Trophoblast cell (in vitro differentiated cells and primary cell): ENCODE results near the gene ERGIC1.

Source experiments
- DNase-seq, 2 donors: peaks; one replicate each; pipeline ENCODE4 v3.0.0-alpha.2; 2016
- H2AFZ ChIP-seq: 2 replicates; pipeline ENCODE4 v1.6.1; 2013; ENCODE audit warnings: low read length, moderate library complexity, mild to moderate bottlenecking; ENCODE audit not compliant: insufficient read depth, poor library complexity
- H2AK5ac ChIP-seq: 2 replicates; pipeline ENCODE4 v1.6.1; 2013; ENCODE audit warnings: mild to moderate bottlenecking, low read length
- H2BK120ac ChIP-seq: 2 replicates; pipeline ENCODE4 v1.6.1; 2013; ENCODE audit warnings: low read length, mild to moderate bottlenecking, moderate library complexity; ENCODE audit not compliant: insufficient read depth, poor library complexity
- H2BK12ac ChIP-seq: 2 replicates; pipeline ENCODE4 v1.6.1; 2013; ENCODE audit warnings: mild to moderate bottlenecking, low read length, moderate library complexity
- H2BK5ac ChIP-seq: 2 replicates; pipeline ENCODE4 v1.6.1; 2013; ENCODE audit warnings: low read length, low read depth, moderate library complexity, mild to moderate bottlenecking; ENCODE audit not compliant: poor library complexity
- H3K14ac ChIP-seq: 2 replicates; pipeline ENCODE4 v1.6.1; 2013; ENCODE audit warnings: mild to moderate bottlenecking, low read length
- H3K18ac ChIP-seq: 2 replicates; pipeline ENCODE4 v1.6.1; 2013; ENCODE audit warnings: mild to moderate bottlenecking, low read length
- H3K23ac ChIP-seq: 2 replicates; pipeline ENCODE4 v1.6.1; 2013; ENCODE audit warnings: low read length
- H3K27ac ChIP-seq: 2 replicates; pipeline ENCODE4 v1.5.1; 2013; ENCODE audit warnings: low read depth, mild to moderate bottlenecking, inconsistent platforms, low read length, moderate library complexity
- H3K27me3 ChIP-seq: 2 replicates; pipeline ENCODE4 v1.6.1; 2013; ENCODE audit warnings: inconsistent platforms, mild to moderate bottlenecking, low read length, moderate library complexity; ENCODE audit not compliant: insufficient read depth
- H3K36me3 ChIP-seq, 2 experiments: 1 replicate in 1 of 2; 2 replicates in 1 of 2; pipeline ENCODE4 v1.6.1; 2013; ENCODE audit warnings: low read length in 2 of 2, mild to moderate bottlenecking in 2 of 2, moderate library complexity in 1 of 2; ENCODE audit not compliant: insufficient read depth in 2 of 2, control insufficient read depth in 1 of 2
- H3K4ac ChIP-seq: 2 replicates; pipeline ENCODE4 v1.6.1; 2013; ENCODE audit warnings: low read depth, mild to moderate bottlenecking, low read length, moderate library complexity
- H3K4me1 ChIP-seq, 2 experiments: 1 replicate in 1 of 2; 2 replicates in 1 of 2; pipeline ENCODE4 v1.6.1; 2013; ENCODE audit warnings: low read length in 2 of 2, mild to moderate bottlenecking in 2 of 2, moderate library complexity in 1 of 2; ENCODE audit not compliant: insufficient read depth in 2 of 2, control insufficient read depth in 1 of 2
- H3K4me2 ChIP-seq: 2 replicates; pipeline ENCODE4 v1.6.1; 2013; ENCODE audit warnings: inconsistent platforms, mild to moderate bottlenecking, low read length, moderate library complexity
- H3K4me3 ChIP-seq: 2 replicates; pipeline ENCODE4 v1.5.1; 2013; ENCODE audit warnings: mild to moderate bottlenecking, low read depth, low read length, inconsistent platforms
- H3K79me1 ChIP-seq: one replicate; pipeline ENCODE4 v1.6.1; 2013; ENCODE audit warnings: low read length
- H3K79me2 ChIP-seq: 2 replicates; pipeline ENCODE4 v1.6.1; 2013; ENCODE audit warnings: low read length, mild to moderate bottlenecking; ENCODE audit not compliant: control insufficient read depth, insufficient read depth, poor library complexity
- H3K9ac ChIP-seq: 2 replicates; pipeline ENCODE4 v1.6.1; 2013; ENCODE audit warnings: mild to moderate bottlenecking, low read length
- H3K9me3 ChIP-seq: 2 replicates; pipeline ENCODE4 v1.6.1; 2013; ENCODE audit warnings: low read depth, mild to moderate bottlenecking, control low read depth, inconsistent platforms, low read length; ENCODE audit not compliant: insufficient read depth
- H4K12ac ChIP-seq: 2 replicates; pipeline ENCODE4 v1.6.1; 2013; ENCODE audit warnings: low read depth, mild to moderate bottlenecking, low read length, moderate library complexity
- H4K8ac ChIP-seq: 2 replicates; pipeline ENCODE4 v1.6.1; 2013; ENCODE audit warnings: low read depth, mild to moderate bottlenecking, low read length, moderate library complexity
- H4K91ac ChIP-seq: one replicate; pipeline ENCODE4 v1.6.1; 2013; ENCODE audit warnings: low read depth, mild to moderate bottlenecking, low read length, moderate library complexity
- WGBS: extraction: QIAGEN DNeasy Blood & Tissue Kit; methylation state at CpG from one replicate; pipeline ENCODE4 v1.1.7; 2013; ENCODE audit warnings: missing lambda C conversion rate; ENCODE audit not compliant: insufficient read length, insufficient coverage; ENCODE audit errors: extremely low coverage; 5-methylcytosine and 5-hydroxymethylcytosine counted together

ERGIC1 gene

DNA sequence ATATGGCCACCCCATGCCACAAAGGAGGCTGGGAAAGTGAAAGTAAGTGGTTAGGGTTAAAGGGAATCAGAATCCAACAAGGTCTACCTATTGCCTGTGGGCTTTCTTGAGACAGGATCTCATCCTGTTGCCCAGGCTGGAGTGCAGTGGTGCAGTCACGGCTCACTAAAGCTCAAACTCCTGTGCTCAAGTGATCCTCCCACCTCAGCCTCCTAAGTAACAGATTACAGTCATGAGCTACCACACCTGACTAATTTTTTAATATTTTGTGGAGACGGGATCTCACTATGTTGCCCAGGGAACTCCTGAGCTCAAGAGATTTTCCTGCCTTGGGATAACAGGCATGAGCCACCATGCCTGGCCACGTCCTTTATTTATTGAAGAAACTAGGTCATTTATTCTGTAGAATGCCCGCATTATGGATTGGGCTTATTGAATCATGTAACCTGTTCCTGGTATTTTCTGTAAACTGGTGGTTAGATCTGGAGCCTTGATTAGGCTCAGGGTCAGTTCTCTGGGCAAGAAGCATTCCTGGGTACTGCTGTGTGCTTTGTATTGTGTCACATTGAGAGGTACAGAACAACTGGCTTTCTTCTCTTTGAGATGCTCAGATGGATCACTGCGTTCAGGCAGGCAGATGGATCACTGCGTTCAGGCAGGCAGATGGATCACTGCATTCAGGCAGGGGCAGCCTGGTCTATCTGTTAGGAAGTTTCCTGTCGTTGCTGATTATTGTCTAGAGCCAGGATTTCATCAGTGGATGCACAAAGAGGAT, 41.6 kb downstream of the ERGIC1 start:
- H3K4me1 ChIP-seq, result peaks cover 4 to 6% of the 10 kb centered on the region in 2 experiments
- H4K8ac ChIP-seq, result no peak overlapping the region
- H3K9me3 ChIP-seq, result no peaks in the 10 kb centered on the region
- H2AFZ ChIP-seq, result no peak overlapping the region
- H3K9ac ChIP-seq, result no peak overlapping the region
- no peak overlapping the region for H4K12ac ChIP-seq
- H2BK5ac ChIP-seq, result no peak overlapping the region
- no peaks in the 10 kb centered on the region for H3K79me2 ChIP-seq
- peaks cover 0 to 2% of the 10 kb centered on the region in 2 experiments for H3K36me3 ChIP-seq
- no peak overlapping the region for H2AK5ac ChIP-seq
- no peak overlapping the region for H3K18ac ChIP-seq
- H4K91ac ChIP-seq, result no peak overlapping the region
- H3K4me3 ChIP-seq, result no peak overlapping the region
- H3K4me2 ChIP-seq, result no peak overlapping the region
- H3K27ac ChIP-seq, result no peak overlapping the region
- H3K14ac ChIP-seq, result no peak overlapping the region
- H2BK120ac ChIP-seq, result no peak overlapping the region
- H3K4ac ChIP-seq, result no peak overlapping the region
- DNase-seq, result peak; percentile 27 to 62
- H3K79me1 ChIP-seq, result peaks cover 1% of the 10 kb centered on the region
- no peaks in the 10 kb centered on the region for H3K27me3 ChIP-seq
- H2BK12ac ChIP-seq, result no peak overlapping the region
- no CpG with 5 or more reads among the region's 7 CpGs for WGBS
- H3K23ac ChIP-seq, result no peak overlapping the region

DNA sequence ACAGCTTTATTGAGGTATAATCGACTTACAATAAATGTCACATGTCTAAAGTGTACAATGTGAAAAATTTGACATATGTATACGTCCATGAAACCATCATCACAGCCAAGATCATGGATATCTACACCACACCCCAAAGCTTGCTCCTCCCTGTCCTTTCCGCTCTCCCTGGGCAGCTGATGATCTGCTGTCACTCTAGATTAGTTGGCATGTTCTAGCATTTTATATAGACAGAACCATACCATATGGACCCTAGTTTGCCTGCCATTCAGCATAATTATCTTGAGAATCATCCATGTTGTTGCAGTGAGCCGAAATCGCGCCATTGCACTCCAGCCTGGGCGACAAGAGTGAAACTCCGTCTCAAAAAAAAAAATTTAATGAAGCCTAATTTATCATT, 42.5 kb downstream of the ERGIC1 start:
- Histone ChIP-seq H3K4me3 (no peak overlapping the region), H3K27ac (no peak overlapping the region), H2AFZ (no peak overlapping the region), H3K9ac (no peak overlapping the region), H2BK5ac (no peak overlapping the region), H4K8ac (no peak overlapping the region), H2AK5ac (no peak overlapping the region), H3K36me3 (peaks cover 0 to 2% of the 10 kb centered on the region in 2 experiments), H3K9me3 (no peaks in the 10 kb centered on the region), H4K91ac (no peak overlapping the region), H3K4me2 (no peak overlapping the region), H3K18ac (no peak overlapping the region), H3K14ac (no peak overlapping the region), H3K79me1 (no peaks in the 10 kb centered on the region), H3K27me3 (no peaks in the 10 kb centered on the region), H4K12ac (no peak overlapping the region), H2BK120ac (no peak overlapping the region), H3K79me2 (no peaks in the 10 kb centered on the region), H3K4me1 (peaks cover 0 to under 1% of the 10 kb centered on the region in 2 experiments), H3K23ac (no peak overlapping the region), H2BK12ac (no peak overlapping the region), H3K4ac (no peak overlapping the region)
- WGBS, result no CpG with 5 or more reads among the region's 8 CpGs
- no peak for DNase-seq

DNA sequence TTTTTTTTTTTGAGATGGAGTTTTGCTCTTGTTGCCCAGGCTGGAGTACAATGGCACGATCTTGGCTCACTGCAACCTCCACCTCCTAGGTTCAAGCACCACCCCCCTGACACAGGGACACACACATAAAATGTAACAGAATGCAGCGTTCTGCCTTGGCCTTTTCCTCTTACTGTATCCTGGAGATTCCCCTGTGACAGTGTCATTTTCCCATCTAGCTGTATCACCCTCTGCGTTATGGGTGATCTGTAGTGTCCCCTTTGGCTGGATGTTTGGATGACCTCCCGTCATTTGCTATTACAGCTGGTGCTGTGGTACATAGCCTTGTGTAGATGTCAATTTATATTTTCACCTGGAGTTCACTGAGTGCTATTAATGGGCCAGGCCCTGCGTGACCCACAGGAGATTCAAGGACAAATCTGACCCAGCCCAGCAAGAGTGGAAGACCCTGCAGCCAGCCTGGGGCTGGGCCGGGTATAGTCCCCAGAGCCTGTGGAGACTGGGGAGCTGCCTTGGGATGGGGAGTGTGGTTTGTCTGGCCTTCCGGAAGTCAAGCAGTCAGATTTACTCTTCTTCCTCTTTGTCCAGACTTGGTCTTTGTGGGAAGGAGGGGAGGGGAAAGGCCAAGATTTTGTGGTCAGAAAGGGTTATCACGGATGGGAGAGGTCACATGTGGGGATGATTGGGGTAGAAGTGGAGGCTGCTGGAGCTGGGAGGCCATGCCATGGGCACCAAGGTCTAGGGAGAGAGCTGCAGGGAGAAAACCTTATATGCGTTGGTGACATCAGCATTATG, 43.6 kb downstream of the ERGIC1 start:
- no peak overlapping the region for H4K91ac ChIP-seq
- DNase-seq, result no peak
- H3K4me1 ChIP-seq, result peaks cover 0 to 5% of the 10 kb centered on the region in 2 experiments
- no peak overlapping the region for H3K18ac ChIP-seq
- H2AK5ac ChIP-seq, result no peak overlapping the region
- no CpG with 5 or more reads among the region's 9 CpGs for WGBS
- H3K23ac ChIP-seq, result no peak overlapping the region
- H3K27ac ChIP-seq, result no peak overlapping the region
- no peak overlapping the region for H2BK120ac ChIP-seq
- no peak overlapping the region for H2AFZ ChIP-seq
- no peak overlapping the region for H2BK5ac ChIP-seq
- H3K36me3 ChIP-seq, result no peaks in the 10 kb centered on the region
- H2BK12ac ChIP-seq, result no peak overlapping the region
- no peak overlapping the region for H3K4me2 ChIP-seq
- H3K9ac ChIP-seq, result no peak overlapping the region
- H4K8ac ChIP-seq, result no peak overlapping the region
- no peak overlapping the region for H3K4me3 ChIP-seq
- no peak overlapping the region for H4K12ac ChIP-seq
- H3K79me1 ChIP-seq, result no peaks in the 10 kb centered on the region
- no peak overlapping the region for H3K14ac ChIP-seq
- no peaks in the 10 kb centered on the region for H3K27me3 ChIP-seq
- no peaks in the 10 kb centered on the region for H3K79me2 ChIP-seq
- H3K9me3 ChIP-seq, result peaks cover 1% of the 10 kb centered on the region
- no peak overlapping the region for H3K4ac ChIP-seq

DNA sequence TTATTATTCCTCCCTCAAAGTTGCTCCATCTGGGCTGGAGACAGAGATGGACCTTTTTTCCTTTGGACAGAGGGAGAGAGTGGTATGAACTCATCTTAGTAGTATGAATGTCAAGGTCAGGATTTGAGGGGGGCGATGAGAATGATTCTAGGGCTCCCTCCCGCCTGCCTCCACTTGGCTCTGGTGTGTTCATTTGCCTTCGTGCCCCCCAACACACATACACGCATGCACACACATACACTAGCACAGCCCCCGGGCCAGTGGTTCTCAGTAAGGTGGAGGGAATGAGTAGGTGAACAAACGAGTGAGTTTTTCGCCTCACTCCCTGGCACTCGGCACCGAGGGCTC, 44.5 kb downstream of the ERGIC1 start:
- Histone ChIP-seq H2AK5ac (no peak overlapping the region), H3K4me3 (no peak overlapping the region), H3K18ac (no peak overlapping the region), H4K12ac (no peak overlapping the region), H3K27me3 (no peaks in the 10 kb centered on the region), H4K8ac (no peak overlapping the region), H2BK12ac (no peak overlapping the region), H3K4me1 (peaks cover 0 to 5% of the 10 kb centered on the region in 2 experiments), H3K79me2 (no peaks in the 10 kb centered on the region), H3K4ac (no peak overlapping the region), H3K14ac (no peak overlapping the region), H3K4me2 (no peak overlapping the region), H2AFZ (no peak overlapping the region), H3K27ac (no peak overlapping the region), H2BK5ac (no peak overlapping the region), H2BK120ac (no peak overlapping the region), H3K23ac (no peak overlapping the region), H3K9ac (no peak overlapping the region), H3K9me3 (peaks cover 4% of the 10 kb centered on the region), H3K79me1 (no peaks in the 10 kb centered on the region), H3K36me3 (peaks cover 0 to 2% of the 10 kb centered on the region in 2 experiments), H4K91ac (no peak overlapping the region)
- no peak for DNase-seq
- no CpG with 5 or more reads among the region's 9 CpGs for WGBS
